H9 (cell line): Measurements from ENCODE around the gene DDX1. TPM values are rescaled to one million over a fixed set of nuclear protein-coding genes. Genes with fewer than 3 reads are reported as not detected.

Experiments
- DNase-seq: peaks from one replicate; pipeline ENCODE4 v3.0.0-alpha.2; 2017
- H2AFZ ChIP-seq: one replicate; pipeline ENCODE4 v1.6.1; 2013; ENCODE audit warnings: mild to moderate bottlenecking, low read length, control low read depth, moderate library complexity
- H2AK5ac ChIP-seq: 2 replicates; pipeline ENCODE4 v1.6.1; 2013; ENCODE audit warnings: low read length, control low read depth, mixed read lengths; ENCODE audit not compliant: insufficient read length
- H2BK120ac ChIP-seq: one replicate; pipeline ENCODE4 v1.6.1; 2013; ENCODE audit warnings: low read depth, mild to moderate bottlenecking, low read length, control low read depth, inconsistent platforms; ENCODE audit not compliant: poor library complexity, severe bottlenecking
- H2BK12ac ChIP-seq: 2 replicates; pipeline ENCODE4 v1.6.1; 2013; ENCODE audit warnings: low read length, control low read depth, mixed read lengths, low read depth; ENCODE audit not compliant: insufficient read length
- H2BK15ac ChIP-seq: 2 replicates; pipeline ENCODE4 v1.6.1; 2013; ENCODE audit warnings: low read depth, low read length, control low read depth
- H2BK20ac ChIP-seq: one replicate; pipeline ENCODE4 v1.6.1; 2013; ENCODE audit warnings: low read depth, mild to moderate bottlenecking, low read length, control low read depth, inconsistent platforms; ENCODE audit not compliant: poor library complexity, severe bottlenecking
- H2BK5ac ChIP-seq: 2 replicates; pipeline ENCODE4 v1.6.1; 2013; ENCODE audit warnings: low read length, control low read depth, mixed read lengths; ENCODE audit not compliant: insufficient read length
- H3K14ac ChIP-seq: 2 replicates; pipeline ENCODE4 v1.6.1; 2013; ENCODE audit warnings: low read length, control low read depth; ENCODE audit not compliant: insufficient read depth
- H3K18ac ChIP-seq: 2 replicates; pipeline ENCODE4 v1.6.1; 2013; ENCODE audit warnings: low read depth, mild to moderate bottlenecking, mixed read lengths, low read length, control low read depth; ENCODE audit not compliant: insufficient read length
- H3K23ac ChIP-seq: 2 replicates; pipeline ENCODE4 v1.6.1; 2013; ENCODE audit warnings: low read length, control low read depth, mixed read lengths, low read depth; ENCODE audit not compliant: insufficient read length
- H3K23me2 ChIP-seq: 2 replicates; pipeline ENCODE4 v1.6.1; 2013; ENCODE audit warnings: low read depth, mild to moderate bottlenecking, mixed read lengths, low read length, control low read depth; ENCODE audit not compliant: insufficient read length, poor library complexity, severe bottlenecking
- H3K27ac ChIP-seq: 2 replicates; pipeline ENCODE4 v1.5.1; 2013; ENCODE audit warnings: low read length, control low read depth, mixed read lengths, low read depth; ENCODE audit not compliant: insufficient read length
- H3K27me3 ChIP-seq: 2 replicates; pipeline ENCODE4 v1.6.1; 2013; ENCODE audit warnings: low read length, control low read depth, inconsistent platforms; ENCODE audit not compliant: insufficient read depth
- H3K4ac ChIP-seq: 2 replicates; pipeline ENCODE4 v1.6.1; 2013; ENCODE audit warnings: low read depth, mild to moderate bottlenecking, control low read depth, inconsistent platforms, low read length, moderate library complexity
- H3K4me1 ChIP-seq: 2 replicates; pipeline ENCODE4 v1.6.1; 2013; ENCODE audit warnings: low read length, control low read depth, inconsistent platforms; ENCODE audit not compliant: insufficient read depth
- H3K4me2 ChIP-seq: 2 replicates; pipeline ENCODE4 v1.6.1; 2013; ENCODE audit warnings: low read length, control low read depth, mixed read lengths; ENCODE audit not compliant: insufficient read length, insufficient read depth
- H3K56ac ChIP-seq: 2 replicates; pipeline ENCODE4 v1.6.1; 2013; ENCODE audit warnings: low read depth, mild to moderate bottlenecking, mixed read lengths, low read length, control low read depth; ENCODE audit not compliant: insufficient read length
- H3K79me1 ChIP-seq: 2 replicates; pipeline ENCODE4 v1.6.1; 2013; ENCODE audit warnings: low read depth, mild to moderate bottlenecking, moderate library complexity, low read length, control low read depth, inconsistent platforms; ENCODE audit not compliant: insufficient read depth, poor library complexity, severe bottlenecking
- H3K79me2 ChIP-seq: 2 replicates; pipeline ENCODE4 v1.6.1; 2013; ENCODE audit warnings: low read length, control low read depth, inconsistent platforms; ENCODE audit not compliant: insufficient read depth
- H3K9ac ChIP-seq: 2 replicates; pipeline ENCODE4 v1.6.1; 2013; ENCODE audit warnings: low read length, control low read depth, mixed read lengths; ENCODE audit not compliant: insufficient read length; ENCODE audit errors: extremely low read depth
- H3K9me3 ChIP-seq: one replicate; pipeline ENCODE4 v1.6.1; 2013; ENCODE audit warnings: low read depth, low read length, inconsistent platforms; ENCODE audit not compliant: control insufficient read depth
- H3T11ph ChIP-seq: one replicate; pipeline ENCODE4 v1.6.1; 2013; ENCODE audit warnings: mild to moderate bottlenecking, low read length, control low read depth, inconsistent platforms
- H4K20me1 ChIP-seq: one replicate; pipeline ENCODE4 v1.6.1; 2013; ENCODE audit not compliant: control insufficient read depth, insufficient read length, insufficient read depth
- H4K5ac ChIP-seq: 2 replicates; pipeline ENCODE4 v1.6.1; 2013; ENCODE audit warnings: low read depth, mild to moderate bottlenecking, mixed read lengths, low read length, control low read depth; ENCODE audit not compliant: insufficient read length
- H4K8ac ChIP-seq: replicated peaks from 2 replicates; pipeline ENCODE4 v1.6.1; 2013; ENCODE audit warnings: low read length, control low read depth, mixed read lengths, low read depth; ENCODE audit not compliant: insufficient read length
- H4K91ac ChIP-seq: 2 replicates; pipeline ENCODE4 v1.6.1; 2013; ENCODE audit warnings: low read depth, mild to moderate bottlenecking, moderate library complexity, mixed read lengths, low read length, control low read depth; ENCODE audit not compliant: insufficient read length
- H3K27ac Mint-ChIP-seq, 3 experiments: 2 replicates in 2 of 3; 3 replicates in 1 of 3; pipeline ENCODE4 v1.8.0; 2020 to 2021; ENCODE audit warnings: mixed read lengths in 3 of 3, mild to moderate bottlenecking in 1 of 3, moderate library complexity in 1 of 3
- H3K27me3 Mint-ChIP-seq: 2 replicates; pipeline ENCODE4 v1.8.0; 2021; ENCODE audit warnings: low read depth, mild to moderate bottlenecking, moderate library complexity, mixed read lengths
- H3K36me3 Mint-ChIP-seq, 3 experiments: 2 replicates in 2 of 3; 3 replicates in 1 of 3; pipeline ENCODE4 v1.8.0; 2020 to 2021; ENCODE audit warnings: low read depth in 3 of 3, mixed read lengths in 3 of 3; ENCODE audit not compliant: insufficient read depth in 1 of 3
- H3K4me1 Mint-ChIP-seq, 2 experiments: 2 replicates each; pipeline ENCODE4 v1.8.0; 2020; ENCODE audit warnings: mixed read lengths in 2 of 2
- H3K4me3 Mint-ChIP-seq, 2 experiments: 2 replicates in 1 of 2; 3 replicates in 1 of 2; pipeline ENCODE4 v1.8.0; 2020 to 2021; ENCODE audit warnings: mild to moderate bottlenecking in 2 of 2, mixed read lengths in 2 of 2, moderate library complexity in 1 of 2
- H3K9me3 Mint-ChIP-seq, 2 experiments: 2 replicates in 1 of 2; 3 replicates in 1 of 2; pipeline ENCODE4 v1.8.0; 2020; ENCODE audit warnings: mild to moderate bottlenecking in 2 of 2, mixed read lengths in 2 of 2, moderate library complexity in 1 of 2
- CTCF ChIP-seq: fragments of 200-600 bp; sonication (generic); conservative IDR thresholded peaks from 3 replicates; pipeline ENCODE4 v1.8.0; 2021; ENCODE audit warnings: antibody characterized with exemption, mild to moderate bottlenecking
- WGBS: extraction: QIAGEN DNeasy Blood & Tissue Kit; methylation state at CpG from one replicate; pipeline ENCODE4 v1.1.7; 2013; ENCODE audit warnings: missing lambda C conversion rate, low lambda C conversion rate, mixed read lengths; ENCODE audit not compliant: insufficient read length; ENCODE audit errors: extremely low coverage; 5-methylcytosine and 5-hydroxymethylcytosine counted together
- total RNA-seq: library from RNA; stranded (reverse); gene quantifications from 2 replicates; pipeline ENCODE4 v1.2.1, GENCODE V29; 2021

Gene DDX1
- total RNA-seq, 1 experiment from 2014 or later, result 120 TPM

GRCh38 chr2:15640261-15640711 lies 48.6 kb downstream of the DDX1 start:
- no peak overlapping the region for H3K4me2 ChIP-seq
- H3K4me1 Mint-ChIP-seq, result peaks cover 4 to 6% of the 10 kb centered on the region in 2 experiments
- H3K9ac ChIP-seq, result no peak overlapping the region

More at GRCh38 chr2:15640261-15640711, 48.6 kb downstream of the DDX1 start:
- Histone ChIP-seq H3K27me3 (no peaks in the 10 kb centered on the region), H3K18ac (no peak overlapping the region), H3T11ph (no peak overlapping the region), H2BK12ac (no peak overlapping the region), H2AK5ac (no peak overlapping the region), H3K56ac (no peak overlapping the region), H4K5ac (no peak overlapping the region), H3K23ac (no peak overlapping the region), H2BK20ac (no peak overlapping the region), H2BK120ac (no peak overlapping the region), H3K27ac (no peak overlapping the region), H3K9me3 (no peaks in the 10 kb centered on the region), H2BK15ac (no peak overlapping the region), H4K20me1 (no peaks in the 10 kb centered on the region), H3K4me1 (no peaks in the 10 kb centered on the region), H2BK5ac (no peak overlapping the region), H2AFZ (no peak overlapping the region), H3K79me1 (no peaks in the 10 kb centered on the region), H3K79me2 (no peaks in the 10 kb centered on the region), H4K8ac (no peak overlapping the region), H4K91ac (no peak overlapping the region), H3K4ac (no peak overlapping the region), H3K23me2 (no peaks in the 10 kb centered on the region), H3K14ac (no peak overlapping the region)
- no peak for TF ChIP-seq CTCF
- no peak for DNase-seq
- WGBS, result no CpG with 5 or more reads among the region's 6 CpGs
- Mint-ChIP-seq H3K36me3 (peaks cover 8 to 31% (median 12%) of the 10 kb centered on the region in 3 experiments; a peak in 6 of 7 replicates), H3K27me3 (peaks cover 1% of the 10 kb centered on the region; the same call in 1 of the 2 replicates), H3K27ac (no peak overlapping the region), H3K9me3 (peaks cover 0 to 5% of the 10 kb centered on the region in 2 experiments; a peak in 3 of 5 replicates), H3K4me3 (no peak overlapping the region)
